H1 (cell line): ENCODE results near the gene PTPRO. TPM values are rescaled to one million over a fixed set of nuclear protein-coding genes. Genes with fewer than 3 reads are reported as not detected.

Experiments
- ATF2 ChIP-seq: IDR thresholded peaks from 2 replicates; pipeline ENCODE4 v1.6.1; 2012; ENCODE audit warnings: low read length, inconsistent platforms
- BACH1 ChIP-seq: IDR thresholded peaks from 2 replicates; pipeline ENCODE4 v1.6.1; 2012; ENCODE audit warnings: low read length, improper control_type of control experiment
- E2F6 ChIP-seq: IDR thresholded peaks from 2 replicates; pipeline ENCODE4 v1.6.1; 2012; ENCODE audit warnings: inconsistent platforms
- GTF2F1 ChIP-seq: IDR thresholded peaks from 2 replicates; pipeline ENCODE4 v1.6.1; 2012; ENCODE audit warnings: low read depth, low read length, improper control_type of control experiment, borderline replicate concordance
- JUN ChIP-seq: IDR thresholded peaks from 2 replicates; pipeline ENCODE4 v1.6.1; 2011; ENCODE audit warnings: low read depth, mild to moderate bottlenecking, improper control_type of control experiment, low read length
- NANOG ChIP-seq: IDR thresholded peaks from 2 replicates; pipeline ENCODE4 v1.6.1; 2011; ENCODE audit warnings: low read length, low read depth, mild to moderate bottlenecking, inconsistent platforms; ENCODE audit not compliant: insufficient read depth, poor library complexity, severe bottlenecking
- POU5F1 ChIP-seq: IDR thresholded peaks from 2 replicates; pipeline ENCODE4 v1.6.1; 2011; ENCODE audit warnings: low read depth, mild to moderate bottlenecking, low read length, moderate library complexity
- RXRA ChIP-seq: IDR thresholded peaks from 2 replicates; pipeline ENCODE4 v1.6.1; 2011; ENCODE audit warnings: low read depth, mild to moderate bottlenecking, low read length, moderate library complexity; ENCODE audit not compliant: insufficient read depth
- SIX5 ChIP-seq: IDR thresholded peaks from 2 replicates; pipeline ENCODE4 v1.6.1; 2011; ENCODE audit warnings: mild to moderate bottlenecking, low read depth, low read length
- polyA plus RNA-seq, 7 experiments: library from polyadenylated mRNA; depleted of rRNA in 3 of 7; stranded (reverse) in 5 of 7; unstranded in 2 of 7; fragments of >200 nt in 5 of 7; fragments of 200-250 nt in 2 of 7; gene quantifications; 1 replicate in 5 of 7; 2 replicates in 1 of 7; 4 replicates in 1 of 7; pipeline versions ENCODE4 v1.2.1 to v1.2.3, GENCODE V29; 2011 to 2013; ENCODE audit warnings: missing spikeins in 2 of 7, mixed read lengths in 2 of 7
- total RNA-seq: library from RNA; stranded (reverse); fragmentation: NEBNext Ultra II Directional; extraction: Animal tissue kit (Norgen Biotek cat#: 25700); gene quantifications from 2 replicates; pipeline ENCODE4 v1.2.1, GENCODE V29; 2021
- TF ChIP-seq, protein P1 (sequence below): fragments of 300-600 bp; sonication (generic); IDR thresholded peaks from 2 replicates; pipeline ENCODE4 v1.7.1; 2012; ENCODE audit warnings: low read length, moderate library complexity, mild to moderate bottlenecking, inconsistent platforms; ENCODE audit not compliant: insufficient replicate concordance

PTPRO gene
- total and polyA plus RNA-seq, 2 of the 8 experiments (the other 6 are each of a cell fraction or from before 2014, with no cell fraction given): 0.73 to 1.7 TPM

DNA sequence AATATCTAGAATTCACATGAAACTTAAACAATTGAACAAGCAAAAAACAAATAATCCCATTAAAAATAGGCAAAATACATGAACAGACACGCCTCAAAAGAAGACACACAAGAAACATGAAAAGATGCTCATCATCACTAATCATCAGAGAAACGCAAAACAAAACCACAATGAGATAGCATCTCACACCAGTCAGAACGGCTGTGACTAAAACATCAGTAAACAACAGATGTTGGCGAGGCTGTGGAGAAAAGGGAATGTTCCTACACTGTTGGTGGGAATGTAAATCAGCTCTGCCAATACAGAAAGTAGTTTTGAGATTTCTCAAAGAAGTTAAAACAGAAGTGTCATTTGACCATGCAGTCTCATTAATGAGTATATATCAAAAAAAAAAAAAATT lies 121.3 kb downstream of the PTPRO start (continued):
- TF ChIP-seq, protein P1, sequence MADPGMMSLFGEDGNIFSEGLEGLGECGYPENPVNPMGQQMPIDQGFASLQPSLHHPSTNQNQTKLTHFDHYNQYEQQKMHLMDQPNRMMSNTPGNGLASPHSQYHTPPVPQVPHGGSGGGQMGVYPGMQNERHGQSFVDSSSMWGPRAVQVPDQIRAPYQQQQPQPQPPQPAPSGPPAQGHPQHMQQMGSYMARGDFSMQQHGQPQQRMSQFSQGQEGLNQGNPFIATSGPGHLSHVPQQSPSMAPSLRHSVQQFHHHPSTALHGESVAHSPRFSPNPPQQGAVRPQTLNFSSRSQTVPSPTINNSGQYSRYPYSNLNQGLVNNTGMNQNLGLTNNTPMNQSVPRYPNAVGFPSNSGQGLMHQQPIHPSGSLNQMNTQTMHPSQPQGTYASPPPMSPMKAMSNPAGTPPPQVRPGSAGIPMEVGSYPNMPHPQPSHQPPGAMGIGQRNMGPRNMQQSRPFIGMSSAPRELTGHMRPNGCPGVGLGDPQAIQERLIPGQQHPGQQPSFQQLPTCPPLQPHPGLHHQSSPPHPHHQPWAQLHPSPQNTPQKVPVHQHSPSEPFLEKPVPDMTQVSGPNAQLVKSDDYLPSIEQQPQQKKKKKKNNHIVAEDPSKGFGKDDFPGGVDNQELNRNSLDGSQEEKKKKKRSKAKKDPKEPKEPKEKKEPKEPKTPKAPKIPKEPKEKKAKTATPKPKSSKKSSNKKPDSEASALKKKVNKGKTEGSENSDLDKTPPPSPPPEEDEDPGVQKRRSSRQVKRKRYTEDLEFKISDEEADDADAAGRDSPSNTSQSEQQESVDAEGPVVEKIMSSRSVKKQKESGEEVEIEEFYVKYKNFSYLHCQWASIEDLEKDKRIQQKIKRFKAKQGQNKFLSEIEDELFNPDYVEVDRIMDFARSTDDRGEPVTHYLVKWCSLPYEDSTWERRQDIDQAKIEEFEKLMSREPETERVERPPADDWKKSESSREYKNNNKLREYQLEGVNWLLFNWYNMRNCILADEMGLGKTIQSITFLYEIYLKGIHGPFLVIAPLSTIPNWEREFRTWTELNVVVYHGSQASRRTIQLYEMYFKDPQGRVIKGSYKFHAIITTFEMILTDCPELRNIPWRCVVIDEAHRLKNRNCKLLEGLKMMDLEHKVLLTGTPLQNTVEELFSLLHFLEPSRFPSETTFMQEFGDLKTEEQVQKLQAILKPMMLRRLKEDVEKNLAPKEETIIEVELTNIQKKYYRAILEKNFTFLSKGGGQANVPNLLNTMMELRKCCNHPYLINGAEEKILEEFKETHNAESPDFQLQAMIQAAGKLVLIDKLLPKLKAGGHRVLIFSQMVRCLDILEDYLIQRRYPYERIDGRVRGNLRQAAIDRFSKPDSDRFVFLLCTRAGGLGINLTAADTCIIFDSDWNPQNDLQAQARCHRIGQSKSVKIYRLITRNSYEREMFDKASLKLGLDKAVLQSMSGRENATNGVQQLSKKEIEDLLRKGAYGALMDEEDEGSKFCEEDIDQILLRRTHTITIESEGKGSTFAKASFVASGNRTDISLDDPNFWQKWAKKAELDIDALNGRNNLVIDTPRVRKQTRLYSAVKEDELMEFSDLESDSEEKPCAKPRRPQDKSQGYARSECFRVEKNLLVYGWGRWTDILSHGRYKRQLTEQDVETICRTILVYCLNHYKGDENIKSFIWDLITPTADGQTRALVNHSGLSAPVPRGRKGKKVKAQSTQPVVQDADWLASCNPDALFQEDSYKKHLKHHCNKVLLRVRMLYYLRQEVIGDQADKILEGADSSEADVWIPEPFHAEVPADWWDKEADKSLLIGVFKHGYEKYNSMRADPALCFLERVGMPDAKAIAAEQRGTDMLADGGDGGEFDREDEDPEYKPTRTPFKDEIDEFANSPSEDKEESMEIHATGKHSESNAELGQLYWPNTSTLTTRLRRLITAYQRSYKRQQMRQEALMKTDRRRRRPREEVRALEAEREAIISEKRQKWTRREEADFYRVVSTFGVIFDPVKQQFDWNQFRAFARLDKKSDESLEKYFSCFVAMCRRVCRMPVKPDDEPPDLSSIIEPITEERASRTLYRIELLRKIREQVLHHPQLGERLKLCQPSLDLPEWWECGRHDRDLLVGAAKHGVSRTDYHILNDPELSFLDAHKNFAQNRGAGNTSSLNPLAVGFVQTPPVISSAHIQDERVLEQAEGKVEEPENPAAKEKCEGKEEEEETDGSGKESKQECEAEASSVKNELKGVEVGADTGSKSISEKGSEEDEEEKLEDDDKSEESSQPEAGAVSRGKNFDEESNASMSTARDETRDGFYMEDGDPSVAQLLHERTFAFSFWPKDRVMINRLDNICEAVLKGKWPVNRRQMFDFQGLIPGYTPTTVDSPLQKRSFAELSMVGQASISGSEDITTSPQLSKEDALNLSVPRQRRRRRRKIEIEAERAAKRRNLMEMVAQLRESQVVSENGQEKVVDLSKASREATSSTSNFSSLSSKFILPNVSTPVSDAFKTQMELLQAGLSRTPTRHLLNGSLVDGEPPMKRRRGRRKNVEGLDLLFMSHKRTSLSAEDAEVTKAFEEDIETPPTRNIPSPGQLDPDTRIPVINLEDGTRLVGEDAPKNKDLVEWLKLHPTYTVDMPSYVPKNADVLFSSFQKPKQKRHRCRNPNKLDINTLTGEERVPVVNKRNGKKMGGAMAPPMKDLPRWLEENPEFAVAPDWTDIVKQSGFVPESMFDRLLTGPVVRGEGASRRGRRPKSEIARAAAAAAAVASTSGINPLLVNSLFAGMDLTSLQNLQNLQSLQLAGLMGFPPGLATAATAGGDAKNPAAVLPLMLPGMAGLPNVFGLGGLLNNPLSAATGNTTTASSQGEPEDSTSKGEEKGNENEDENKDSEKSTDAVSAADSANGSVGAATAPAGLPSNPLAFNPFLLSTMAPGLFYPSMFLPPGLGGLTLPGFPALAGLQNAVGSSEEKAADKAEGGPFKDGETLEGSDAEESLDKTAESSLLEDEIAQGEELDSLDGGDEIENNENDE: no peak
- no peak for TF ChIP-seq ATF2
- no peak for TF ChIP-seq NANOG
- no peak for TF ChIP-seq SIX5
- no peak for TF ChIP-seq JUN
- no peak for TF ChIP-seq GTF2F1
- TF ChIP-seq E2F6: no peak
- no peak for TF ChIP-seq RXRA
- TF ChIP-seq BACH1: no peak
- no peak for TF ChIP-seq POU5F1
